HG03575 (cell line): ENCODE results near the gene RAB22A.

ENCODE experiments used
- ATAC-seq: cut with Tn5 transposase; IDR thresholded peaks from one replicate; pipeline ENCODE4 v1.9.1; 2021; ENCODE audit not compliant: unreplicated experiment, insufficient number of reproducible peaks, low FRiP score; ENCODE audit errors: extremely low read depth

The RAB22A gene

GRCh38 chr20:58309591-58310290, at the start of gene RAB22A:
Gene RAB22A, plus strand, starts transcription at chr20:58309715. Its CDS starts 262 bp downstream, at chr20:58309977.
- no peak for ATAC-seq

GRCh38 chr20:58260006-58260405, 49.5 kb upstream of the RAB22A start:
- no peak for ATAC-seq

- ATAC-seq = no peak
Measured at GRCh38 chr20:58261660-58262059, 47.9 kb upstream of the RAB22A start.

- no peak for ATAC-seq
Measured at GRCh38 chr20:58264271-58264670, 45.2 kb upstream of the RAB22A start.

- no peak for ATAC-seq
Measured at GRCh38 chr20:58267389-58268215, 41.9 kb upstream of the RAB22A start.

GRCh38 chr20:58268421-58268821, 41.1 kb upstream of the RAB22A start:
- no peak for ATAC-seq

GRCh38 chr20:58268936-58269619, 40.4 kb upstream of the RAB22A start:
- ATAC-seq = no peak

GRCh38 chr20:58271606-58272351, 37.7 kb upstream of the RAB22A start:
- no peak for ATAC-seq

GRCh38 chr20:58274384-58274783, 35.1 kb upstream of the RAB22A start:
- ATAC-seq = no peak

- no peak for ATAC-seq
Measured at GRCh38 chr20:58277107-58277506, 32.4 kb upstream of the RAB22A start.

GRCh38 chr20:58277578-58278472, 31.7 kb upstream of the RAB22A start:
- no peak for ATAC-seq

- no peak for ATAC-seq
Measured at GRCh38 chr20:58286729-58287128, 22.8 kb upstream of the RAB22A start.

GRCh38 chr20:58287638-58288037, 21.9 kb upstream of the RAB22A start:
- ATAC-seq = no peak

- no peak for ATAC-seq
Measured at GRCh38 chr20:58289143-58289542, 20.4 kb upstream of the RAB22A start.

GRCh38 chr20:58293453-58293852, 16.1 kb upstream of the RAB22A start:
- no peak for ATAC-seq

GRCh38 chr20:58294497-58295455, 14.7 kb upstream of the RAB22A start:
- no peak for ATAC-seq
